SK-N-SH (cell line): ENCODE data around the gene LMX1A. TPM values are rescaled to one million over a fixed set of nuclear protein-coding genes. Genes with fewer than 3 reads are reported as not detected.

Experiments
- CTCF ChIA-PET: fragments of 300-600, 350-600 bp; formaldehyde crosslinking; extraction: SDS; loops from one replicate; lab custom pipeline; 2021; lab: Yijun Ruan, JAX
- POLR2A ChIA-PET: fragments of 350-600 bp; sonication (Branson Sonifier 250); formaldehyde crosslinking; extraction: SDS; loops from one replicate; lab custom pipeline; 2020; ENCODE audit warnings: antibody characterized with exemption, inconsistent platforms; lab: Yijun Ruan, JAX
- DNase-seq: peaks from one replicate; pipeline ENCODE4 v3.0.0; 2012
- H2AFZ ChIP-seq: fragments of 200-600 bp; sonication (generic); 2 replicates; pipeline ENCODE4 v1.8.1; 2016; ENCODE audit warnings: antibody characterized with exemption, mild to moderate bottlenecking, low read depth
- H3F3A ChIP-seq: fragments of 200-600 bp; sonication (generic); replicated peaks from 2 replicates; pipeline ENCODE3; 2016; ENCODE audit warnings: antibody characterized with exemption, mild to moderate bottlenecking; ENCODE audit not compliant: insufficient read depth
- H3K27ac ChIP-seq, 2 experiments: fragments of 200-500 bp in 1 of 2; fragments of 200-600 bp in 1 of 2; sonication (Bioruptor generic) in 1 of 2; sonication (generic), shearing (Covaris generic) in 1 of 2; 2 replicates each; pipeline versions ENCODE4 v1.5.1 to v1.6.1; 2014 to 2016; ENCODE audit warnings: low read depth in 2 of 2, inconsistent platforms in 1 of 2, low read length in 1 of 2, mild to moderate bottlenecking in 1 of 2, mixed read lengths in 1 of 2
- H3K27me3 ChIP-seq: fragments of 200-600 bp; sonication (generic), shearing (Covaris generic); 2 replicates; pipeline ENCODE4 v1.6.1; 2016; ENCODE audit warnings: mixed run types; ENCODE audit not compliant: insufficient read depth
- H3K36me3 ChIP-seq, 2 experiments: fragments of 200-500 bp in 1 of 2; fragments of 200-600 bp in 1 of 2; sonication (Bioruptor generic) in 1 of 2; sonication (generic) in 1 of 2; replicated peaks in 1 of 2; 2 replicates each; pipeline versions ENCODE3 to v1.5.1; 2014 to 2016; ENCODE audit warnings: low read length in 1 of 2, mild to moderate bottlenecking in 1 of 2; ENCODE audit not compliant: insufficient read depth in 2 of 2, control insufficient read depth in 1 of 2
- H3K4me1 ChIP-seq, 2 experiments: fragments of 200-500 bp in 1 of 2; fragments of 200-600 bp in 1 of 2; sonication (Bioruptor generic) in 1 of 2; sonication (generic), shearing (Covaris generic) in 1 of 2; 2 replicates each; pipeline versions ENCODE4 v1.5.1 to v1.6.1; 2014 to 2016; ENCODE audit warnings: low read depth in 1 of 2, low read length in 1 of 2, mixed run types in 1 of 2; ENCODE audit not compliant: insufficient read depth in 2 of 2, control insufficient read depth in 1 of 2
- H3K4me2 ChIP-seq: fragments of 200-600 bp; sonication (generic), shearing (Covaris generic); 2 replicates; pipeline ENCODE4 v1.6.1; 2017; ENCODE audit warnings: mixed run types
- H3K4me3 ChIP-seq, 2 experiments: fragments of 200-500 bp in 1 of 2; fragments of 200-600 bp in 1 of 2; sonication (Bioruptor generic) in 1 of 2; sonication (generic), shearing (Covaris generic) in 1 of 2; 2 replicates each; pipeline versions ENCODE4 v1.5.1 to v1.8.1; 2014 to 2016; ENCODE audit warnings: low read depth in 2 of 2, inconsistent platforms in 1 of 2, low read length in 1 of 2, mild to moderate bottlenecking in 1 of 2, mixed read lengths in 1 of 2, moderate library complexity in 1 of 2
- H3K79me2 ChIP-seq: fragments of 200-600 bp; sonication (generic); 2 replicates; pipeline ENCODE4 v1.8.1; 2017; ENCODE audit warnings: mild to moderate bottlenecking; ENCODE audit not compliant: insufficient read depth
- H3K9ac ChIP-seq: fragments of 200-600 bp; sonication (generic); 2 replicates; pipeline ENCODE4 v1.6.1; 2017; ENCODE audit warnings: mixed run types
- H3K9me2 ChIP-seq: fragments of 200-600 bp; sonication (generic); 2 replicates; pipeline ENCODE4 v1.6.1; 2017; ENCODE audit warnings: mixed run types
- H3K9me3 ChIP-seq: fragments of 200-600 bp; sonication (generic); 2 replicates; pipeline ENCODE4 v1.6.1; 2017; ENCODE audit warnings: mixed run types, mild to moderate bottlenecking, moderate library complexity
- H4K20me1 ChIP-seq: fragments of 200-600 bp; sonication (generic); 2 replicates; pipeline ENCODE4 v1.6.1; 2017; ENCODE audit warnings: mild to moderate bottlenecking, mixed run types; ENCODE audit not compliant: insufficient read depth
- CHD2 ChIP-seq: fragments of 150-350 bp; IDR thresholded peaks from 2 replicates; pipeline ENCODE4 v1.6.1; 2018; ENCODE audit warnings: low read length; ENCODE audit not compliant: partially characterized antibody
- EP300 ChIP-seq, 2 experiments: IDR thresholded peaks; 2 replicates each; pipeline versions ENCODE4 v1.4.0 to v1.6.1; 2012; ENCODE audit warnings: borderline replicate concordance in 1 of 2, low read depth in 1 of 2, low read length in 1 of 2
- FOXM1 ChIP-seq: IDR thresholded peaks from 2 replicates; pipeline ENCODE4 v1.4.0; 2012; ENCODE audit warnings: low read depth, mild to moderate bottlenecking
- GABPA ChIP-seq: IDR thresholded peaks from 2 replicates; pipeline ENCODE4 v1.4.0; 2012; ENCODE audit warnings: low read depth, mild to moderate bottlenecking
- GATA2 ChIP-seq: sonication (generic); formaldehyde crosslinking; IDR thresholded peaks from 2 replicates; pipeline ENCODE4 v1.5.0; 2020; ENCODE audit warnings: mild to moderate bottlenecking, missing genetic modification reagents
- IRF3 ChIP-seq: fragments of 150-350 bp; IDR thresholded peaks from 2 replicates; pipeline ENCODE4 v1.6.1; 2016; ENCODE audit warnings: mild to moderate bottlenecking, low read depth, low read length
- MXI1 ChIP-seq: IDR thresholded peaks from 2 replicates; pipeline ENCODE4 v1.6.1; 2012; ENCODE audit warnings: mild to moderate bottlenecking, low read depth, low read length, improper control_type of control experiment
- NFIC ChIP-seq: IDR thresholded peaks from 2 replicates; pipeline ENCODE4 v1.4.0; 2012; ENCODE audit warnings: borderline replicate concordance
- NRF1 ChIP-seq: IDR thresholded peaks from 2 replicates; pipeline ENCODE4 v1.6.1; 2012; ENCODE audit warnings: low read depth, mild to moderate bottlenecking, low read length
- POLR2AphosphoS5 ChIP-seq: IDR thresholded peaks from 2 replicates; pipeline ENCODE4 v1.6.1; 2012; ENCODE audit warnings: low read depth, low read length
- RAD21 ChIP-seq: IDR thresholded peaks from 2 replicates; pipeline ENCODE4 v1.6.1; 2012; ENCODE audit warnings: mild to moderate bottlenecking, low read length
- RCOR1 ChIP-seq: fragments of 150-350 bp; IDR thresholded peaks from 2 replicates; pipeline ENCODE4 v1.6.1; 2017; ENCODE audit warnings: antibody characterized with exemption, low read length
- RFX5 ChIP-seq: IDR thresholded peaks from 2 replicates; pipeline ENCODE4 v1.6.1; 2012; ENCODE audit warnings: mild to moderate bottlenecking, improper control_type of control experiment, low read length
- RXRA ChIP-seq: IDR thresholded peaks from 2 replicates; pipeline ENCODE4 v1.4.0; 2012; ENCODE audit warnings: low read depth, mild to moderate bottlenecking, borderline replicate concordance
- SIN3A ChIP-seq: IDR thresholded peaks from 2 replicates; pipeline ENCODE4 v1.6.1; 2012; ENCODE audit warnings: low read depth, mild to moderate bottlenecking, low read length, moderate library complexity, borderline replicate concordance
- USF1 ChIP-seq: IDR thresholded peaks from 2 replicates; pipeline ENCODE4 v1.4.0; 2012; ENCODE audit warnings: low read depth, borderline replicate concordance
- WGBS: methylation state at CpG from one replicate; pipeline ENCODE4 v1.1.6; 2017; ENCODE audit warnings: low lambda C conversion rate; 5-methylcytosine and 5-hydroxymethylcytosine counted together
- polyA plus RNA-seq, 3 experiments: library from polyadenylated mRNA; depleted of rRNA; stranded (reverse); fragments of >200 nt; gene quantifications; 2 replicates each; pipeline ENCODE4 v1.2.3, GENCODE V29; 2012
- TF ChIP-seq, protein P1 (sequence below): IDR thresholded peaks from 2 replicates; pipeline ENCODE4 v1.4.0; 2012; ENCODE audit warnings: low read depth
- TF ChIP-seq, protein P2 (sequence below): IDR thresholded peaks from 2 replicates; pipeline ENCODE4; 2012
- TF ChIP-seq, protein P3 (sequence below): IDR thresholded peaks from 2 replicates; pipeline ENCODE4 v1.4.0; 2012; ENCODE audit warnings: low read depth, borderline replicate concordance

The LMX1A gene
- polyA plus RNA-seq, 1 of the 3 experiments (the other 2 are of a cell fraction): not detected

- no peaks in the 10 kb centered on the region for H3K79me2 ChIP-seq
- no peaks in the 10 kb centered on the region for H3K9me2 ChIP-seq
- WGBS: 42% methylated on average over 2 of the region's 2 CpGs
- no peak overlapping the region for H3K4me3 ChIP-seq
- H4K20me1 ChIP-seq: no peaks in the 10 kb centered on the region
- no peaks in the 10 kb centered on the region for H3K36me3 ChIP-seq
- H3K4me2 ChIP-seq: no peak overlapping the region
- CTCF ChIA-PET: interaction anchor here (1.0 kb wide), 1 partner anchor 43 kb away, joined by 3 read pairs; no protein-coding TSS in a partner anchor
- POLR2A ChIA-PET: no interaction called here
- H3K27ac ChIP-seq: no peak overlapping the region
- H3F3A ChIP-seq: no peaks in the 10 kb centered on the region
- DNase-seq: no peak
- no peaks in the 10 kb centered on the region for H3K4me1 ChIP-seq
- no peak overlapping the region for H2AFZ ChIP-seq
- no peaks in the 10 kb centered on the region for H3K9me3 ChIP-seq
- TF ChIP-seq MXI1 (no peak), FOXM1 (no peak), SIN3A (no peak), POLR2AphosphoS5 (no peak), GATA2 (CRISPR knock-in tag) (no peak), RAD21 (no peak), NRF1 (no peak), CHD2 (no peak), IRF3 (no peak)
- TF ChIP-seq, protein P1, sequence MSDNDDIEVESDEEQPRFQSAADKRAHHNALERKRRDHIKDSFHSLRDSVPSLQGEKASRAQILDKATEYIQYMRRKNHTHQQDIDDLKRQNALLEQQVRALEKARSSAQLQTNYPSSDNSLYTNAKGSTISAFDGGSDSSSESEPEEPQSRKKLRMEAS: no peak
- no peak overlapping the region for H3K9ac ChIP-seq
- no peaks in the 10 kb centered on the region for H3K27me3 ChIP-seq
Observed at GRCh38 chr1:165300400-165300903, 56.1 kb downstream of the LMX1A start.

GRCh38 chr1:165298203-165298820 is 58.2 kb downstream of the LMX1A start:
- H3K9me3 ChIP-seq: no peaks in the 10 kb centered on the region
- no peak overlapping the region for H2AFZ ChIP-seq
- no peaks in the 10 kb centered on the region for H3K9me2 ChIP-seq
- no peak overlapping the region for H3K9ac ChIP-seq
- H3K4me2 ChIP-seq: no peak overlapping the region
- ChIA-PET CTCF (interaction anchor here (1.0 to 1.9 kb wide), 6 partner anchors 12 to 153 kb away, joined by 3 to 4 read pairs (median 3); no protein-coding TSS in a partner anchor), POLR2A (no interaction called here)
- H4K20me1 ChIP-seq: no peaks in the 10 kb centered on the region
- WGBS: 31% methylated on average over 6 of the region's 6 CpGs
- no peaks in the 10 kb centered on the region for H3K27me3 ChIP-seq
- no peak overlapping the region for H3K27ac ChIP-seq
- no peak for DNase-seq
- TF ChIP-seq, protein P2, sequence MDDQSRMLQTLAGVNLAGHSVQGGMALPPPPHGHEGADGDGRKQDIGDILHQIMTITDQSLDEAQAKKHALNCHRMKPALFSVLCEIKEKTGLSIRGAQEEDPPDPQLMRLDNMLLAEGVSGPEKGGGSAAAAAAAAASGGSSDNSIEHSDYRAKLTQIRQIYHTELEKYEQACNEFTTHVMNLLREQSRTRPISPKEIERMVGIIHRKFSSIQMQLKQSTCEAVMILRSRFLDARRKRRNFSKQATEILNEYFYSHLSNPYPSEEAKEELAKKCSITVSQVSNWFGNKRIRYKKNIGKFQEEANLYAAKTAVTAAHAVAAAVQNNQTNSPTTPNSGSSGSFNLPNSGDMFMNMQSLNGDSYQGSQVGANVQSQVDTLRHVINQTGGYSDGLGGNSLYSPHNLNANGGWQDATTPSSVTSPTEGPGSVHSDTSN: no peak
- TF ChIP-seq RXRA: no peak
- TF ChIP-seq RCOR1: no peak
- TF ChIP-seq, protein P3, sequence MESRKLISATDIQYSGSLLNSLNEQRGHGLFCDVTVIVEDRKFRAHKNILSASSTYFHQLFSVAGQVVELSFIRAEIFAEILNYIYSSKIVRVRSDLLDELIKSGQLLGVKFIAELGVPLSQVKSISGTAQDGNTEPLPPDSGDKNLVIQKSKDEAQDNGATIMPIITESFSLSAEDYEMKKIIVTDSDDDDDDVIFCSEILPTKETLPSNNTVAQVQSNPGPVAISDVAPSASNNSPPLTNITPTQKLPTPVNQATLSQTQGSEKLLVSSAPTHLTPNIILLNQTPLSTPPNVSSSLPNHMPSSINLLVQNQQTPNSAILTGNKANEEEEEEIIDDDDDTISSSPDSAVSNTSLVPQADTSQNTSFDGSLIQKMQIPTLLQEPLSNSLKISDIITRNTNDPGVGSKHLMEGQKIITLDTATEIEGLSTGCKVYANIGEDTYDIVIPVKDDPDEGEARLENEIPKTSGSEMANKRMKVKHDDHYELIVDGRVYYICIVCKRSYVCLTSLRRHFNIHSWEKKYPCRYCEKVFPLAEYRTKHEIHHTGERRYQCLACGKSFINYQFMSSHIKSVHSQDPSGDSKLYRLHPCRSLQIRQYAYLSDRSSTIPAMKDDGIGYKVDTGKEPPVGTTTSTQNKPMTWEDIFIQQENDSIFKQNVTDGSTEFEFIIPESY: no peak
- no peak for TF ChIP-seq GABPA
- no peak for TF ChIP-seq USF1
- TF ChIP-seq MXI1: no peak
- no peak for TF ChIP-seq EP300 (IDR thresholded peaks at IDR 0.05; ENCODE audit: borderline replicate concordance in 1 of 2, low read depth in 1 of 2, low read length in 1 of 2)
- TF ChIP-seq RFX5: no peak
- TF ChIP-seq NFIC: no peak
- H3K4me3 ChIP-seq: no peak overlapping the region
- no peaks in the 10 kb centered on the region for H3F3A ChIP-seq
- H3K4me1 ChIP-seq: no peaks in the 10 kb centered on the region
- no peaks in the 10 kb centered on the region for H3K79me2 ChIP-seq
- no peaks in the 10 kb centered on the region for H3K36me3 ChIP-seq
